ENCODE data around the gene EVI5. TPM values are rescaled to one million over a fixed set of nuclear protein-coding genes. Genes with fewer than 3 reads are reported as not detected.

The EVI5 gene
- total and polyA plus RNA-seq, 4 experiments from 2014 or later: 0.16 to 1.7 (median 0.57) TPM

DNA sequence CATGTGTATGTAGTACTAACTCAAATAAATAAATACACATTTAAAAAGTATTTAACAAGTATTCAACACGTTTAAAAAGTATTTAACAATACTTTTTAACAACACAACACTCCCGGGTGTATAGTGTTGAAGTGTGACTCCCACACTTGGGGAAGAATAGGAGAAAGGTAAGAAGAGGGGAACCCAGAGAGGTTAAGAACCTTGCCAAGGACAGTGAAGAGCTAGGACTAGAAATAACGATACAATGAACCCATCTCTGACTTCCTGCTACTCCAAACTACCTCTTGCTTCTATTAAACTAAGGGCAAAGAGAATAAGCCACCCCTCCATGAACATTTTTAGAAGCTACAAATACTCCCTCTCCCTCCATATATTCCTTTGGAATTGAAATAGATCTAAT, 296.5 kb downstream of the EVI5 start:
- intact Hi-C loops (cut with micrococcal nuclease): loop anchor here (5.0 to 10.0 kb wide), 5 partner anchors 191 to 684 kb away; partner anchors contain the start of genes DIPK1A, GLMN, RPAP2 and RPL5
- Histone ChIP-seq H3K36me3 (ENCODE audit: insufficient read depth, low read length) (no peaks in the 10 kb centered on the region), H3K27ac (ENCODE audit: low read depth, low read length) (no peak overlapping the region), H3K4me3 (ENCODE audit: low read length in 2 of 2) (no peak overlapping the region), H3K9me3 (ENCODE audit: control insufficient read depth in 1 of 2, low read length in 2 of 2) (no peaks in the 10 kb centered on the region), H3K4me1 (ENCODE audit: insufficient read depth, low read length) (peaks cover 16% of the 10 kb centered on the region), H3K27me3 (ENCODE audit: insufficient read depth, low read length) (no peaks in the 10 kb centered on the region)
- peak overlapping the region in 4 of 8 donors; percentile 1 to 52 (median 30) for H3K4me3 Mint-ChIP-seq
- H3K4me1 Mint-ChIP-seq: peaks cover 13 to 65% (median 21%) of the 10 kb centered on the region in 4 donors
- ChIA-PET POLR2A (ENCODE audit: partially characterized antibody) (interaction anchor here (1.1 to 1.2 kb wide), 3 partner anchors 96 to 172 kb away, joined by 3 to 4 read pairs (median 3); no protein-coding TSS in a partner anchor), CTCF (ENCODE audit: partially characterized antibody) (no interaction called here)
- no peaks in the 10 kb centered on the region for H3K27me3 Mint-ChIP-seq
- H3K36me3 Mint-ChIP-seq: peaks cover 0 to 16% of the 10 kb centered on the region in 2 donors
- no peak for DNase-seq
- H3K27ac Mint-ChIP-seq: peak overlapping the region; percentile 8 to 91 (median 86)
- no peaks in the 10 kb centered on the region for H3K9me3 Mint-ChIP-seq

DNA sequence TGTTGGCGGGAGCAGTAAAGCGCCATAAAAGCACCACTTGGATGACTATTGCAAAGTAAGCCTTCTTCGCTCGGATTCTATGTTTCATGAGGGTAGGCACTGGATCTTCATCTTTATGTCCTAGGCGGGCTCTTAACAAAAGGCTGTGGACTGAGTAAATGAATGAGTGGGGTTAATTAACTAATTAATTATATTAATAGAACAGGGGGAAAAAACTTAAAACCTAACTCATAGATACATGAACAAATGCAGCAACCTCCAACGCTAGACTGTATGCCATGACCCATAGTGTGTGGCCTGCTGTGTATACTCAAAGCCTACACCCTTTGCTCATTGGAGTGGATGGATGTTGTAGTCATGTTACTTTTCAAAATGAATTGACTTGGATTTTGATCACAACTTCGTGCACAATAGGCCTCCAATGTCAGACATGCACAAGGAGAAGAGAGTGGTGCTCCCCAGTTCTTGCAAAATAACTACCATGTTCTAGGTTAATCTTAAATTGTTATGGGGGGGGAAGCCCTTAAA, 297.8 kb downstream of the EVI5 start:
- Histone ChIP-seq H3K27ac (ENCODE audit: low read depth, low read length) (peak overlapping the region; percentile 35), H3K27me3 (ENCODE audit: insufficient read depth, low read length) (no peaks in the 10 kb centered on the region), H3K9me3 (ENCODE audit: control insufficient read depth in 1 of 2, low read length in 2 of 2) (no peaks in the 10 kb centered on the region), H3K4me3 (ENCODE audit: low read length in 2 of 2) (peak overlapping the region in 1 of 2 donors; percentile 51), H3K36me3 (ENCODE audit: insufficient read depth, low read length) (no peaks in the 10 kb centered on the region), H3K4me1 (ENCODE audit: insufficient read depth, low read length) (peaks cover 24% of the 10 kb centered on the region)
- peak overlapping the region in 6 of 7 donors; percentile 37 to 91 (median 62) for H3K27ac Mint-ChIP-seq
- POLR2A ChIA-PET (ENCODE audit: partially characterized antibody): interaction anchor here (1.2 to 6.8 kb wide), 12 partner anchors 8 to 174 kb away, joined by 4 to 154 read pairs (median 14); no protein-coding TSS in a partner anchor
- DNase-seq: no peak
- no peaks in the 10 kb centered on the region for H3K27me3 Mint-ChIP-seq
- H3K4me3 Mint-ChIP-seq: peak overlapping the region; percentile 59 to 78 (median 73)
- CTCF ChIA-PET (ENCODE audit: partially characterized antibody): interaction anchor here (0.7 to 6.9 kb wide), 9 partner anchors 9 to 174 kb away, joined by 3 to 135 read pairs (median 4); no protein-coding TSS in a partner anchor
- H3K4me1 Mint-ChIP-seq: peaks cover 17 to 68% (median 26%) of the 10 kb centered on the region in 4 donors
- H3K9me3 Mint-ChIP-seq: no peaks in the 10 kb centered on the region
- intact Hi-C loops (cut with micrococcal nuclease): loop anchor here (5.0 to 10.0 kb wide), 5 partner anchors 190 to 682 kb away; partner anchors contain the start of genes DIPK1A, GLMN, RPAP2 and RPL5
- peaks cover 0 to 28% of the 10 kb centered on the region in 2 donors for H3K36me3 Mint-ChIP-seq

DNA sequence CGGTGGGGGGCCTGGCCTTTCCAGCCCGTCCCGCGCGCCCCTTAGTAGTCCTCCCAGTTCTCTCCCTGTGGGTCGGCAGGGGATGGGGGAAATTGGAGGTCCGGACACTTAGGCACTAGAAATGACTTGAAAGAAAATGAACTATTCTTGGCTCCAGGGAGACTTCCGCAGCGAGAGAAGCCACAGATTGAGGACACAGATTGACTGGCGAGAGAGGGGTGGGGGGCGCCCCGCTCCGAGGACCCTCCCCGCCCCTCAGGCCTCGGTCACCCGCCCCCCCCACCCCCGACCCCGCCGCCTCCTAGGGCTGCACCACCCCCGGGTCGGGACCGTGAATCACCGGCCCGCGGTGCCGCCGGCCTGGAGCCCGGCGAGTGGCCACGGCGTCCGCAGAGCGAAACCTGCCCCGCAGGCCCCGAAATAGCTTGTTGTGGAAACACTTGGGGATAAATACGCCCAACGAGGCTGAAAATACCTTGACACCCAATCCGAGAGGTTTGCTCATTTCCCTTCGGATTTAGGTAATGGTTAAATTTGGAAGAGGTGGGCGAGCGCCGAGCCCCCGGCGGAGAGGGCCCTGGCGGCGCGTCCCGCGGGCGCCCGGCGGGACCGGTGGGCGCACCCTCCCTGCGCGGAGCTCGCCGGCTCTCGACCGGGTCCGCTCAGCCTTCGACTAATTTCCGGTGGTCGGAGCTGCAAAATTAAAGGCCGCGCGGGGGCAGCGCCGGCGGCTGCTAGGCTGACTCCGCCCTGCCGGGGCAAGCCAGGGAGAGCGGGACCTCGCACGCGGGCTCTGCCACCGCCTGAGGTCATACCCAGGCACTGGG, 298.4 kb downstream of the EVI5 start, which contains the start of gene GFI1:
GFI1 (minus strand) TSS at position 675 of the 827 bp plus-strand sequence. CDS start 3,438 bp downstream, outside the sequence.
- no peaks in the 10 kb centered on the region for H3K27me3 Mint-ChIP-seq
- H3K4me1 Mint-ChIP-seq: peaks cover 17 to 72% (median 30%) of the 10 kb centered on the region in 4 donors
- peak within 1 kb of the TSS; percentile 89 to 96 (median 92) for H3K4me3 Mint-ChIP-seq
- no peaks in the 10 kb centered on the region for H3K9me3 Mint-ChIP-seq
- intact Hi-C loops (cut with micrococcal nuclease): loop anchor here (1.0 to 10.0 kb wide), 8 partner anchors 9 to 682 kb away; partner anchors contain the start of genes DIPK1A, GLMN, RPAP2 and RPL5
- no peaks in the 10 kb centered on the region for H3K27me3 ChIP-seq (ENCODE audit: insufficient read depth, low read length)
- no peaks in the 10 kb centered on the region for H3K36me3 ChIP-seq (ENCODE audit: insufficient read depth, low read length)
- ChIA-PET POLR2A (ENCODE audit: partially characterized antibody) (interaction anchor here (1.0 to 6.8 kb wide), 27 partner anchors 7 to 682 kb away, joined by 3 to 154 read pairs (median 7); no protein-coding TSS in a partner anchor), CTCF (ENCODE audit: partially characterized antibody) (interaction anchor here (0.7 to 6.9 kb wide), 21 partner anchors 9 to 183 kb away, joined by 3 to 135 read pairs (median 6); no protein-coding TSS in a partner anchor)
- H3K9me3 ChIP-seq (ENCODE audit: control insufficient read depth in 1 of 2, low read length in 2 of 2): no peaks in the 10 kb centered on the region
- peak within 1 kb of the TSS; percentile 65 to 92 for H3K4me3 ChIP-seq (ENCODE audit: low read length in 2 of 2)
- peak within 1 kb of the TSS; percentile 85 to 91 (median 90) for H3K27ac Mint-ChIP-seq
- peaks cover 0 to 31% of the 10 kb centered on the region in 2 donors for H3K36me3 Mint-ChIP-seq
- H3K4me1 ChIP-seq (ENCODE audit: insufficient read depth, low read length): peaks cover 31% of the 10 kb centered on the region
- H3K27ac ChIP-seq (ENCODE audit: low read depth, low read length): peak within 1 kb of the TSS; percentile 52
- peak; percentile 36 to 73 (median 44) for DNase-seq

GRCh38 chr1:92485381-92486250, 299.3 kb downstream of the EVI5 start:
- Histone ChIP-seq H3K9me3 (ENCODE audit: control insufficient read depth in 1 of 2, low read length in 2 of 2) (no peaks in the 10 kb centered on the region), H3K4me3 (ENCODE audit: low read length in 2 of 2) (peak overlapping the region; percentile 84 to 92), H3K36me3 (ENCODE audit: insufficient read depth, low read length) (no peaks in the 10 kb centered on the region), H3K27ac (ENCODE audit: low read depth, low read length) (peak overlapping the region; percentile 52), H3K27me3 (ENCODE audit: insufficient read depth, low read length) (no peaks in the 10 kb centered on the region), H3K4me1 (ENCODE audit: insufficient read depth, low read length) (peaks cover 30% of the 10 kb centered on the region)
- no peaks in the 10 kb centered on the region for H3K9me3 Mint-ChIP-seq
- no peaks in the 10 kb centered on the region for H3K27me3 Mint-ChIP-seq
- H3K4me1 Mint-ChIP-seq: peaks cover 14 to 69% (median 30%) of the 10 kb centered on the region in 4 donors
- ChIA-PET POLR2A (ENCODE audit: partially characterized antibody) (interaction anchor here (0.5 to 6.8 kb wide), 35 partner anchors 8 to 681 kb away, joined by 3 to 154 read pairs (median 5); partner anchors contain the start of genes BRDT, DIPK1A, GLMN and RPAP2), CTCF (ENCODE audit: partially characterized antibody) (interaction anchor here (0.6 to 6.9 kb wide), 30 partner anchors 8 to 182 kb away, joined by 3 to 135 read pairs (median 5); no protein-coding TSS in a partner anchor)
- peaks cover 0 to 32% of the 10 kb centered on the region in 2 donors for H3K36me3 Mint-ChIP-seq
- peak overlapping the region; percentile 88 to 94 (median 91) for H3K27ac Mint-ChIP-seq
- peak overlapping the region; percentile 89 to 97 (median 94) for H3K4me3 Mint-ChIP-seq
- peak; percentile 73 to 85 (median 77) for DNase-seq
- intact Hi-C loops (cut with micrococcal nuclease): loop anchor here (1.0 to 10.0 kb wide), 10 partner anchors 9 to 681 kb away; partner anchors contain the start of genes DIPK1A, GLMN, RPAP2 and RPL5

GRCh38 chr1:92484472-92485380, 300.2 kb downstream of the EVI5 start:
- Mint-ChIP-seq H3K4me3 (peak overlapping the region; percentile 89 to 97 (median 92)), H3K27ac (peak overlapping the region; percentile 80 to 94 (median 90)), H3K36me3 (peaks cover 4 to 35% of the 10 kb centered on the region in 2 donors), H3K9me3 (no peaks in the 10 kb centered on the region), H3K4me1 (peaks cover 16 to 72% (median 34%) of the 10 kb centered on the region in 4 donors), H3K27me3 (no peaks in the 10 kb centered on the region)
- H3K36me3 ChIP-seq (ENCODE audit: insufficient read depth, low read length): no peaks in the 10 kb centered on the region
- H3K4me1 ChIP-seq (ENCODE audit: insufficient read depth, low read length): peaks cover 30% of the 10 kb centered on the region
- peak; percentile 47 to 76 (median 56) for DNase-seq
- ChIA-PET POLR2A (ENCODE audit: partially characterized antibody) (interaction anchor here (0.5 to 6.8 kb wide), 34 partner anchors 8 to 536 kb away, joined by 3 to 154 read pairs (median 5); partner anchors contain the start of genes BRDT, DIPK1A, GLMN and RPAP2), CTCF (ENCODE audit: partially characterized antibody) (interaction anchor here (0.6 to 6.9 kb wide), 25 partner anchors 7 to 172 kb away, joined by 3 to 135 read pairs (median 6); no protein-coding TSS in a partner anchor)
- no peaks in the 10 kb centered on the region for H3K9me3 ChIP-seq (ENCODE audit: control insufficient read depth in 1 of 2, low read length in 2 of 2)
- no peaks in the 10 kb centered on the region for H3K27me3 ChIP-seq (ENCODE audit: insufficient read depth, low read length)
- peak overlapping the region; percentile 84 to 92 for H3K4me3 ChIP-seq (ENCODE audit: low read length in 2 of 2)
- intact Hi-C loops (cut with micrococcal nuclease): loop anchor here (1.0 to 10.0 kb wide), 7 partner anchors 8 to 680 kb away; partner anchors contain the start of genes DIPK1A, GLMN, RPAP2 and RPL5
- H3K27ac ChIP-seq (ENCODE audit: low read depth, low read length): peak overlapping the region; percentile 52
